ENCODE data around the gene FAM50A.

FAM50A gene

GRCh38 chrX:154443479-154443910 is 446 bp upstream of the FAM50A start:
- Mint-ChIP-seq H3K9me3 (no peaks in the 10 kb centered on the region), H3K4me3 (peak overlapping the region; percentile 79), H3K27me3 (no peaks in the 10 kb centered on the region), H3K4me1 (peaks cover 37% of the 10 kb centered on the region), H3K27ac (peak overlapping the region; percentile 91), H3K36me3 (peaks cover 17% of the 10 kb centered on the region)
- ATAC-seq, result peak; percentile 42

DNA sequence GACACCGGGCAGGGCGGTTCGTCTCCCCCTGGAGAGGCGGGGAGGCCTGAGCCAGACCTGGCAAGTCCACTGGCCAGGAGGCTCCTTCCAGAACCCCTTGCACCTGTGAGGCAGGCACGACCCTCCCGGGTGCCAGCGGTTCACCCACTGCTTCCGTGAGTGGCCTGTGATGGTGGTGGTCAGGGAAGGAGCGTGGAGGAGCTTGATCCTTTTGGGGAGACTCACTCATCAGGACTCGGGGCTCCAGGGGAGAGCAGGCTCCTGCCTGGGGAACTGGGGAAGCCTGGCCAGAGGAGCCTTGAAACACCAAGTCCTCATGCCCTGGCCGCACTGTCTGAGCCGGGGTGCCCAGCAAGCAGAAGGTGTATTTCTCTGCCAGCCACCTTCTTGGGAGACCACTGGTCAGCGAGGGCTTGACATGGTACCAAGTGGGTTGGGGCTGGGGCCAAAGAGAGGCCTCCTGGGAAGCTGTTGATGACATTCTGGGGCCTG is 860 bp downstream of the FAM50A start:
- H3K9me3 Mint-ChIP-seq, result no peaks in the 10 kb centered on the region
- H3K27ac Mint-ChIP-seq, result no peak overlapping the region
- H3K4me3 Mint-ChIP-seq, result peak overlapping the region; percentile 43
- peaks cover 20% of the 10 kb centered on the region for H3K36me3 Mint-ChIP-seq
- ATAC-seq, result no peak
- no peaks in the 10 kb centered on the region for H3K27me3 Mint-ChIP-seq
- H3K4me1 Mint-ChIP-seq, result peaks cover 33% of the 10 kb centered on the region

GRCh38 chrX:154445776-154446175 is 1.8 kb downstream of the FAM50A start:
- Mint-ChIP-seq H3K36me3 (peaks cover 23% of the 10 kb centered on the region), H3K27me3 (no peaks in the 10 kb centered on the region), H3K27ac (no peak overlapping the region), H3K9me3 (no peaks in the 10 kb centered on the region), H3K4me1 (peaks cover 26% of the 10 kb centered on the region), H3K4me3 (peak overlapping the region; percentile 47)
- no peak for ATAC-seq

GRCh38 chrX:154446430-154446829 is 2.5 kb downstream of the FAM50A start:
- no peaks in the 10 kb centered on the region for H3K27me3 Mint-ChIP-seq
- peaks cover 23% of the 10 kb centered on the region for H3K36me3 Mint-ChIP-seq
- H3K4me3 Mint-ChIP-seq, result no peak overlapping the region
- H3K9me3 Mint-ChIP-seq, result no peaks in the 10 kb centered on the region
- peaks cover 25% of the 10 kb centered on the region for H3K4me1 Mint-ChIP-seq
- H3K27ac Mint-ChIP-seq, result no peak overlapping the region
- no peak for ATAC-seq

GRCh38 chrX:154448484-154448883 is 4.5 kb downstream of the FAM50A start:
- Mint-ChIP-seq H3K36me3 (peaks cover 23% of the 10 kb centered on the region), H3K27me3 (no peaks in the 10 kb centered on the region), H3K4me3 (no peak overlapping the region), H3K4me1 (peaks cover 18% of the 10 kb centered on the region), H3K27ac (no peak overlapping the region), H3K9me3 (no peaks in the 10 kb centered on the region)
- ATAC-seq, result no peak

- Mint-ChIP-seq H3K36me3 (peaks cover 27% of the 10 kb centered on the region), H3K4me1 (peaks cover 15% of the 10 kb centered on the region), H3K9me3 (no peaks in the 10 kb centered on the region), H3K27me3 (no peaks in the 10 kb centered on the region), H3K27ac (no peak overlapping the region), H3K4me3 (no peak overlapping the region)
- no peak for ATAC-seq
Observed at GRCh38 chrX:154449618-154450017, 5.7 kb downstream of the FAM50A start.

DNA sequence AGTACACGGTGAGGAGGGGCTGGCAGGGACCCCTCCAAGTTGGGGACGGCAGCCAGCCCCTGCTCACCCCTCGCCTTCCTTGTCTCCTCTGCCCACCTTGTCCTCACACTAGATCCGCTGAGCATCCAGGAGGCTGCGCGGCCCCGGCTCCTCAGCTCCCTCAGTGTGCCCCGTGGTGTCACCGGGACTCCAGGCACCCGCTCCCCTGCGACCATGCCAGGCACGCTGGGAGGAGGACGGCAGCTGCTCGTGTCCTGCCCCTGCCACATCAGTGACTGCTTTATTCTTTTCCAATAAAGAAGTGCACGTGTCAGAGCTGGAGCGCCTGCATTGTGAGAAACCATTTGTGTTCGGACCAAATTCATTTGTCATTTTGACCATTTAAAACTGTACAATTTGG is 6.4 kb downstream of the FAM50A start:
- Mint-ChIP-seq H3K27me3 (no peaks in the 10 kb centered on the region), H3K4me1 (peaks cover 15% of the 10 kb centered on the region), H3K27ac (no peak overlapping the region), H3K4me3 (no peak overlapping the region), H3K9me3 (no peaks in the 10 kb centered on the region), H3K36me3 (peaks cover 27% of the 10 kb centered on the region)
- ATAC-seq, result no peak

DNA sequence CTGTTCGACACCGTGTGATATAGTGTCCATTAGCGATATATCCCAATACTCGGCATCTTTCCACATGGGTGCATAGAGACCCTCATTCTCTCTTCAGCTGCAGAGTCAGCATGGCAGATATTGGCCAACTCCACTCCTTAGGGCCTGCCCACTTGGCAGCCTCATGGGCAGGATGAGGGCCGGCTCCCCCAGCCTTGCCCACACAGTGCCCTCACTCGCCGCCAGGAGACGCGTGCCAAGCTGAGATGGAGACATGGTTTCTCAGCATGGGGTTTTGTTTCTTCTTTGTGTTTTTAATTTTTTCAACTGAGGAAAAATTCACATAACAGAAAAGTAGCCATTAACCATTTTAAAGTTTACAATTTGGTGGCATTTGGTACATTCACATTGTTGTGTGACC is 8.9 kb downstream of the FAM50A start:
- H3K4me1 Mint-ChIP-seq, result peaks cover 5% of the 10 kb centered on the region
- peaks cover 10% of the 10 kb centered on the region for H3K36me3 Mint-ChIP-seq
- H3K4me3 Mint-ChIP-seq, result no peak overlapping the region
- ATAC-seq, result no peak
- H3K27ac Mint-ChIP-seq, result no peak overlapping the region
- no peaks in the 10 kb centered on the region for H3K27me3 Mint-ChIP-seq
- H3K9me3 Mint-ChIP-seq, result no peaks in the 10 kb centered on the region

GRCh38 chrX:154457491-154458115 is 13.7 kb downstream of the FAM50A start:
- H3K4me3 Mint-ChIP-seq, result peak overlapping the region; percentile 97
- peak; percentile 88 for ATAC-seq
- peaks cover 16% of the 10 kb centered on the region for H3K36me3 Mint-ChIP-seq
- H3K9me3 Mint-ChIP-seq, result no peaks in the 10 kb centered on the region
- H3K27ac Mint-ChIP-seq, result peak overlapping the region; percentile 95
- no peaks in the 10 kb centered on the region for H3K27me3 Mint-ChIP-seq
- peaks cover 19% of the 10 kb centered on the region for H3K4me1 Mint-ChIP-seq

DNA sequence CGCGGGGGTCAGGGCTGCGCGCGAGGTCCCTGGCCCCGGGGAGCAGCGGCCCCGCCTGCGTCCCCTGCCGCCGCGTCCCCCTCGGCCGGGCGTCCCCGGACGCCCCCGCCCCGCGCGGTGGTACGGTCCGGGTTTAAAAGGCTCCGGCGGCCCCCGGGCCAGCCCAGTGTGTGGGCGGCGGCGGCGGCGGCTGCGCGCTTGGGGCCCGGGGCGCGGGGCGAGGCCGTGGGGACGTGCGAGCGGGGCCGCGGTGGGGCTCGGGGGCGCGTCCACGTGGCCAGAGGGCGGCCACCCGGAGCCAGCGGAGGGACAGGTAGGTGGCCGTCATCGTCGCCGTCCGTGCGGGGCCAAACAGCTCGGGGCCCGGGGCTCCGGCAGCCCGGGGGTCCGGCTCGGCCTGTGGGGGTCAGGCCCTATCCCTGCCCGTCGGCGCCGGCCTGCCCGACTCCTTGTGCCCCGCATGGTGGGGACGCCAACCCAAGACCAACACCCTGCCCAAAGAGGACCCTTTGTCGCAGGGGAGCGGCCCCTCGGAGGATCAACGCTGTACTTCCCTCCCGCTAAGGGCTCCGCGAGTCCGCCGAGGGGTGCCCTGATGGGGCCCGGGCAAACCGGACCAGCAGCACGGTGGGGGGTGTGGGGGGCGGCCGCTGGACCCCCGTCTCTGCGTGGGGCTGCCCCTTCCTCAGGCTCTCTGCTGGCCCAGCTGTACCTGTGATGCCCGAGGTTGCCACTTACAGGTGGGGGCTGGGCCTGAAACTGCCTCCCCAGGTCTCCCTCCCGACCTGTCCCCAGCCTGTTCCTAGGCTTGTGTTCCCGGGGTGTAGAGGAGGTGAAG is 14.4 kb downstream of the FAM50A start, which contains the start of gene PLXNA3:
Gene PLXNA3 (plus strand): TSS at position 166 of the 838 bp plus-strand sequence. CDS start 1,903 bp downstream, outside the sequence.
- peaks cover 16% of the 10 kb centered on the region for H3K36me3 Mint-ChIP-seq

DNA sequence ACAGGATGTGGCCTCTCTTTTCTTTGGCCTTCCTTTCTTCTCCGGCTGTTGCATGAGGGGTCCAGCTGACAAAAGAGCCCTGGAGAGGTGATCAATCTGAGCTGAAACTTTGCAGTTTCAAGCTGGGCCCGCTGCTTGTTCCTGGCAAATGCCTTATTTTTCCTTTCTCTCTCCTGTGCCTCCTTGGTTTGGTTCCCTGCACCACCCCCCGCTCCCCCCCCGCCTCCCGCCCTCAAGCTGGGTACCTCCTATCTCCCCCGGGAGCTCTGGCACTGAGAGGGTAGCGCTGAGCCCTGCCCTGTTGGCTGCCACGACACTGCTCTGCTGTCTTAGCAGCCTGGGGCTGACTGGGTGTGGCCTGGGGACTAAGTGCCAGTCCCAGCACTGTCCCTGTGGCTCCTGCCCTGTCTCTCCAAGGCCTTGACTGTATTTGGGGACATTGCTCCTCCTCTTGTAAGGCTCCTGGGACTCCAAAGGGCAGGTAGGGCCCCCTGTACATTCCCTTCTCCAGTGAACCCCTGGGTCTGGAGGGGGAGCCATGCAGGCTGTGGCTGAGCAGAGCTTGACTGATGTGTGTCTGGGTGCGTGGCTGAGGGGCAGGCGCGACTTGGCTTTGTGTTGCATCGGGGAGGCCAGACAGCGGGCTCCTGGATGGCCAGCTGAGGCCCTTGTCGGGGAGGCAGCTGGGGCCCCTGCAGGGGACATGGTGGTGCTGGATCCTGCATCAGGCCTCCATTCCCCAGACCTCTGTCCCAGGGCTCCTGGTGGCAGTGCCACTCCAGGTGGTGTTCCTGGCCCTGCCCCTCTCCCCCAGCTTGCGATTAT is 15.2 kb downstream of the FAM50A start:
- Mint-ChIP-seq H3K4me1 (peaks cover 19% of the 10 kb centered on the region), H3K36me3 (peaks cover 15% of the 10 kb centered on the region), H3K27ac (peak overlapping the region; percentile 48), H3K9me3 (no peaks in the 10 kb centered on the region), H3K27me3 (no peaks in the 10 kb centered on the region), H3K4me3 (peak overlapping the region; percentile 85)
- ATAC-seq, result peak; percentile 63

More for the DNA sequence above, 14.4 kb downstream of the FAM50A start, which contains the start of gene PLXNA3:
- no peaks in the 10 kb centered on the region for H3K27me3 Mint-ChIP-seq
- H3K9me3 Mint-ChIP-seq, result no peaks in the 10 kb centered on the region
- H3K4me1 Mint-ChIP-seq, result peaks cover 19% of the 10 kb centered on the region
- peak; percentile 87 for ATAC-seq
- peak within 1 kb of the TSS; percentile 97 for H3K4me3 Mint-ChIP-seq
- peak within 1 kb of the TSS; percentile 95 for H3K27ac Mint-ChIP-seq

GRCh38 chrX:154459832-154460231 is 15.9 kb downstream of the FAM50A start:
- H3K4me3 Mint-ChIP-seq, result peak overlapping the region; percentile 67
- no peaks in the 10 kb centered on the region for H3K27me3 Mint-ChIP-seq
- H3K9me3 Mint-ChIP-seq, result no peaks in the 10 kb centered on the region
- H3K36me3 Mint-ChIP-seq, result peaks cover 12% of the 10 kb centered on the region
- H3K27ac Mint-ChIP-seq, result no peak overlapping the region
- peaks cover 19% of the 10 kb centered on the region for H3K4me1 Mint-ChIP-seq
- ATAC-seq, result no peak

DNA sequence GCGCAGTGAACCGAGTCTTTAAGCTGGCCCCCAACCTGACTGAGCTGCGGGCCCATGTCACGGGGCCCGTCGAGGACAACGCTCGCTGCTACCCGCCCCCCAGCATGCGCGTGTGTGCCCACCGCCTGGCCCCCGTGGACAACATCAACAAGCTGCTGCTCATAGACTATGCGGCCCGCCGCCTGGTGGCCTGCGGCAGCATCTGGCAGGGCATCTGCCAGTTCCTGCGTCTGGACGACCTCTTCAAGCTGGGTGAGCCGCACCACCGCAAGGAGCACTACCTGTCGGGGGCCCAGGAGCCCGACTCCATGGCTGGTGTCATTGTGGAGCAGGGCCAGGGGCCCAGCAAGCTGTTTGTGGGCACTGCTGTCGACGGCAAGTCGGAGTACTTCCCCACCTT is 16.4 kb downstream of the FAM50A start:
- Mint-ChIP-seq H3K27ac (no peak overlapping the region), H3K36me3 (peaks cover 12% of the 10 kb centered on the region), H3K4me3 (peak overlapping the region; percentile 67), H3K9me3 (no peaks in the 10 kb centered on the region), H3K27me3 (no peaks in the 10 kb centered on the region), H3K4me1 (peaks cover 19% of the 10 kb centered on the region)
- no peak for ATAC-seq

DNA sequence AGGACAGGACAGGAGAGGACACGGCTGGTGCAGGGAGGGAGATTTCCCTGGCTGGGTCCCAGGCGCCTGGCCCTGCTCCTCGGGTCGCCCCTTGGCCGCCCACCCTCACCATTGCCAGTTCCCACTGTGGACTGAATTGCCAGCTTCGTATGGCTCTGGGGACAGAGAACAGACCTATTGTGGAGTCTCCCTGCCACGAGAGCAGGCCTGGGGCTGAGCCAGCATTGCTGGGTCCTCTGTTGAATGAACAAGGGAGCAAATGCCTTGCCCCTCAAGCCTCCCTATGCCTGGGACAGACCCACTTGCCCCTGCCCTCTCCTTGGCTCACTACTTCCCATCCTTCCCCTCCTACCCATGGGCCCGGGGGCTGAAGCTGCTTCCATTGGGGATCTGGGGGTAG is 18.5 kb downstream of the FAM50A start:
- peaks cover 16% of the 10 kb centered on the region for H3K4me1 Mint-ChIP-seq
- ATAC-seq, result no peak
- H3K36me3 Mint-ChIP-seq, result peaks cover 12% of the 10 kb centered on the region
- H3K9me3 Mint-ChIP-seq, result no peaks in the 10 kb centered on the region
- H3K27me3 Mint-ChIP-seq, result no peaks in the 10 kb centered on the region
- H3K27ac Mint-ChIP-seq, result no peak overlapping the region
- no peak overlapping the region for H3K4me3 Mint-ChIP-seq
